Retinal pigment epithelial cell (primary cell): ENCODE measurements around the gene NCEH1.
"Not testable (repeated sequence)": the region's sequence is repeated elsewhere in the genome, so short reads cannot be mapped to it uniquely, and the experiment has no call there.

Experiments used
- DNase-seq: peaks from one replicate; pipeline ENCODE4 v3.0.0-alpha.2; 2010; ENCODE audit warnings: low read depth
- H3K4me3 ChIP-seq: 2 replicates; pipeline ENCODE4 v1.5.1; 2011; ENCODE audit warnings: mild to moderate bottlenecking, low read length, control low read depth, moderate library complexity
- TF ChIP-seq, protein P1 (sequence below): conservative IDR thresholded peaks from 2 replicates; pipeline ENCODE4 v1.5.1; 2011; ENCODE audit warnings: low read depth, low read length, control low read depth, inconsistent platforms

The NCEH1 gene

DNA sequence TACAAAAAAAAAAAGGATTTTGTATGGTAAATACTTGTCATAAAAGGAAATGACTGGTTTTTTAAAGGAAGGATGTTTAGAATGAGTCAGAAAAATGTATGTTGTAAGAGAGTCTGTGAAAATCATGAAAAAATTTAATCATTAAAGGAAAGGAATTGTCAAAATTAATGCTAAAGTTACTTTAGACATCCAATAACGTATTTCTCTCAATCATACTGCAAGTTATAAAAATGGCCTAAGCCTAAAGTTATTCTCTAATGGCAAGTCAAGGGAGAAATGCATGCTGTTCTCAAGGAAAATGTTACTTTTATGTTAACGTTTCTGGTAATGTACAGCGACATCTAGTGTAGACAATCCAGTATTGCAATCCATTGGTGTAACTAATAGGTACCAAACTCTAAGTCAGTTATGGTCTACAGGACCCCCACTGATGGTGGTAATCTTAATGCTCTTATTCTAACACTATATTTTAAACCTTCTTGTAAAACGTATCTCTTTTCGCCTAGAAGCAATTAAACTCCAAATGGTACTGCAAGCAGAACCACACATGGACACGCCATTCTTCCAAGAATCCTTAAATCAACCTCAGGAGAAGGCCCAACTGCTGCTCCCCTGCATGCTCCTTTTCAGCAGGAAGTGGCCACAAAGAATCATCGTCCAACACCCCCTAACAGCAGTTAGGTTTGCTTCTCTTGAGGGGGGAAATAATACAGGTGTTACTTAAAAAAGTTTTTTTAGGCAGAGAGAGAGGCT lies 35.2 kb downstream of the NCEH1 start:
- no peak overlapping the region for H3K4me3 ChIP-seq
- DNase-seq = no peak
- TF ChIP-seq, protein P1, sequence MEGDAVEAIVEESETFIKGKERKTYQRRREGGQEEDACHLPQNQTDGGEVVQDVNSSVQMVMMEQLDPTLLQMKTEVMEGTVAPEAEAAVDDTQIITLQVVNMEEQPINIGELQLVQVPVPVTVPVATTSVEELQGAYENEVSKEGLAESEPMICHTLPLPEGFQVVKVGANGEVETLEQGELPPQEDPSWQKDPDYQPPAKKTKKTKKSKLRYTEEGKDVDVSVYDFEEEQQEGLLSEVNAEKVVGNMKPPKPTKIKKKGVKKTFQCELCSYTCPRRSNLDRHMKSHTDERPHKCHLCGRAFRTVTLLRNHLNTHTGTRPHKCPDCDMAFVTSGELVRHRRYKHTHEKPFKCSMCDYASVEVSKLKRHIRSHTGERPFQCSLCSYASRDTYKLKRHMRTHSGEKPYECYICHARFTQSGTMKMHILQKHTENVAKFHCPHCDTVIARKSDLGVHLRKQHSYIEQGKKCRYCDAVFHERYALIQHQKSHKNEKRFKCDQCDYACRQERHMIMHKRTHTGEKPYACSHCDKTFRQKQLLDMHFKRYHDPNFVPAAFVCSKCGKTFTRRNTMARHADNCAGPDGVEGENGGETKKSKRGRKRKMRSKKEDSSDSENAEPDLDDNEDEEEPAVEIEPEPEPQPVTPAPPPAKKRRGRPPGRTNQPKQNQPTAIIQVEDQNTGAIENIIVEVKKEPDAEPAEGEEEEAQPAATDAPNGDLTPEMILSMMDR = peak; percentile 69

DNA sequence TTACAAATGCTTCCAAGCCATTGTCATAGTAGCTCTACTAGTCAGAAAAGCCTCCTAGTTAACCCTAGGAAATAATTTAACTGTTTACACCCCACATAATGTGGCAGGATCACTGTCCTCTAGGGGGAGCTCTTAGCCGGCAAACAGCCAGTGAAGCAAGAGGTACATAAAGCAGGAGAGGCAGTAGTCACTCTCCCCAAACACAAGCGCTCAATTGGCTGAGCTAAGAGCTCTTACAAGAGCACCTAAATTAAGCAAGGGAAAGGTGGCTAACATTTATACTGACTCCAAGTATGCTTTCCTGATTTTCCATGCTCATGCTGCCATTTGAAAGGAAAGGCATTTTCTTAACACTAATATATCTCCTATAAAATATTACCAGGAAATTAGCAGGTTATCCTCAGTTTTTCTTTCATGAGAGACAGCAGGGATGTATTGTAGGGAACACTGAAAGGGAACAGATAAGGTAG lies 37.6 kb downstream of the NCEH1 start:
- TF ChIP-seq, protein P1 = peak; percentile 81
- H3K4me3 ChIP-seq = no peak overlapping the region
- DNase-seq = no peak

DNA sequence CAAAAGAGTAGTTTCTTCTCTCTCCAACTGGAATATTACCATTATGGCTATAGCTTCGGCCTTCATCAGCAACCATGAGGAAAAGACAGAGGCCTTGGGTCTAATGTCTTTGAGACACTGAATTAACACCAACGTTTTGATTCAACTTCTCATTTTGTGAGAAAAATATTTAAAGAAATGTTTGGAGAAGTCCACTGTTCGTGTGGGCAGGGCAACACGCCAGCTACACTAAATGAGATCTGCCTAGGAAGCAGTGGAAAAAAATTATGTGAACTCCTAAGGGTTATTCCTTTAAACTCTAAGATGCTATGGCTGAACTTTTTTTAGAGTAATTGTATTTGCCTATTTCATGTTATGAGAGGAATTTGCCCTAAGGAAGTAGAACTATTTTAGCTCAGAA lies 41.8 kb downstream of the NCEH1 start:
- DNase-seq = no peak
- TF ChIP-seq, protein P1 = no peak
- no peak overlapping the region for H3K4me3 ChIP-seq

DNA sequence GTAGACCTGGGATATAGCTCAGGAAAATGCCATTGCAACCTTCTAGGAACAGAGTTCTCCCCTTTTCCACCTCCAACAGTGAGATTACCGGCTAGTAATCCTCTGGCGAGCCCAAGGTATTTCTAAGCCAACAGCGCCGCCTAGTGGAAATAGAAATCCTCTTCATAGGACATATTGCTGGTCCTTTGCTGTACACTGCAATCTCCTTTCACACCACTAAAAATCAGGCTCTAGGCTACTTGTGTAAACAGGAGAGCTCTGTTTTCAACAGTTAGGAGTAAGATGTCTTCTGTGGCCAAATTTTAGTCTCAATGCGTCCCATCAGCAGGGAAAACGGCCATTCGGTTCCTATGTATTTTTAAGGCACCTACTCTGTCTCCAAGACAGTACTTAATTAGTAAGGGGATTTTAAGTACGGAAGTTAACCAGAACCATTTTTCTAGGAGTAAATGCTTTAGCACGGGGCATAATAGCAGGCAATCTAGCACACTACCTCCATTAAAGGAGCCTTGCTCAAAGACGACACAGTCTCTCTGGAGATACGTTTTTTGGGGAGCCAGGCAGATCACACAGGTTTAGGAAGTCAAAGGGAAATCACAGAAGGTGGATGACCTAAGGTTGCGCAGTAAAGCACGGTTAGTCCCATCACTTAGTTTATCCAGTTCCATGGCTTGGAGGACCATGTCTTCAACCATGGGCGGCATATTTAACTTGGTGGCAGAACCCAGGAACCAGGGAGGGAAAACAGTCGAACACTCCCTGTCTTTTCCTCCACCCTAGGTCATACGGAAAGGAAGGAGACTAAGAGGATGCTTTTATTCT lies 43.8 kb downstream of the NCEH1 start:
- no peak overlapping the region for H3K4me3 ChIP-seq
- DNase-seq = peak; percentile 65
- TF ChIP-seq, protein P1 = peak; percentile 82

DNA sequence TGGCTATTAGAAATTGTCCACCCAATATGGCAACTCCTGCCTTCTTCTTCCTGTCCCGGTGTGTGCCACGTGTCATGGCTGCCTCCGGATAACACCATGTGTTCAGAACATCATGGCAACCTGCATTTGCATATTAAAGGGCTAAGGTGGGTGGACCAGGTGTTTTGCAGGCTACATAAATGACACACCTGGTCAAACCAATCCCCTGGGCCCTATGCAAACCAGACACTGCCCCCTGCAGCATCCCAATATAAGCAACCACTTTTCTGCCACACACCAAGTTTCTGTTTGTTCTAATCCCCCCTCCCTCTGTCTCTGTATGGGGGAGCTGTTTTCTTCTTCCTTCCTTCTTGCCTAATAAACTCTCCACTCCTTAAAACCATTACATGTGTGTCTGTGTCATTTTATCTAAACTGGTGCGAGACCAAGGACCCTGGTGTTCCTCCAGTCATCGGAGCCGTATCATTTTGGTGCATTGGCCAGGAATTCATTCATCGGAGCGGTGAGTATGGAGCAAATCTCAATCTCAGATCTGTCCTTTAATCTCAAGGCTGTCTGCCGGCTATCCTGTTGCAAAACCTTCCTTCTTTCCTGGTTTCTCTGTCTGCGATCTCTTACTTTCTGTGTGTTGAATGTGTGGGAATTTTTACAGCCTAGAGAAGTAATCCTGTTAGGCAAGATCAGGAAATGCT lies 44.5 kb downstream of the NCEH1 start:
- H3K4me3 ChIP-seq = no peak overlapping the region
- DNase-seq = no peak
- TF ChIP-seq, protein P1 = peak; percentile 45

DNA sequence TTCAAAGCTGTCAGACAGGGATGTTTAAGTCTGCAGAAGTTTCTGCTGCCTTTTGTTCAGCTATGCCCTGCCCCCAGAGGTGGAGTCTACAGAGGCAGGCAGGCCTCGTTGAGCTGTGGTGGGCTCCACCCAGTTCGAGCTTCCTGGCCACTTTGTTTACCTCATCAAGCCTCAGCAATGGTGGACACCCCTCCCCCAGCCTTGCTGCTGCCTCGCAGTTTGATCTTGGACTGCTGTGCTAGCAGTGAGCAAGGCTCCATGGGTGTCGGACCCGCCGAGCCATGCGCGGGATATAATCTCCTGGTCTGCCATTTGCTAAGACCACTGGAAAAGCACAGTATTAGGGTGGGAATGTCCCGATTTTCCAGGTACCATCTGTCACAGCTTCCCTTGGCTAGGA lies 45.4 kb downstream of the NCEH1 start:
- DNase-seq, H3K4me3 ChIP-seq: not testable (repeated sequence)

DNA sequence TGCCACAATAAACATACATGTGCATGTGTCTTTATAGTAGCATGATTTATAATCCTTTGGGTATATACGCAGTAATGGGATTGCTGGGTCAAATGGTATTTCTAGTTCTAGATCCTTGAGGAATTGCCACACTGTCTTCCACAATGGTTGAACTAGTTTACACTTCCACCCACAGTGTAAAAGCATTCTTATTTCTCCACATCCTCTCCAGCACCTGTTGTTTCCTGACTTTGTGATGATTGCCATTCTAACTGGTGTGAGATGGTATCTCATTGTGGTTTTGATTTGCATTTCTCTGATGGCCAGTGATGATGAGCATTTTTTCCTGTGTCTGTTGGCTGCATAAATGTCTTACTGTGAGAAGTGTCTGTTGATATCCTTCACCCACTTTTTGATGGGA lies 50.4 kb downstream of the NCEH1 start:
- not testable (repeated sequence) for H3K4me3 ChIP-seq, DNase-seq
